IMR-90 (cell line): ENCODE results near the gene NXPH3. TPM values are rescaled to one million over a fixed set of nuclear protein-coding genes. Genes with fewer than 3 reads are reported as not detected.

Source experiments
- ATAC-seq: fragments of 200-7000 bp; cut with Tn5 transposase; 2 replicates; pipeline ENCODE4 v1.9.1; 2020; ENCODE audit warnings: low read depth, mild to moderate bottlenecking, moderate library complexity
- BruUV-seq: library from RNA; stranded (reverse); fragments of 400-500 nt; replicated peaks from 2 replicates; lab custom pipeline; 2021; lab: Mats Ljungman, UMichigan
- CTCF ChIA-PET: fragments of 300-600 bp; formaldehyde crosslinking; extraction: SDS; loops from one replicate; lab custom pipeline; 2021; ENCODE audit warnings: antibody characterized with exemption; lab: Yijun Ruan, JAX
- POLR2A ChIA-PET: fragments of 300-600 bp; sonication (Branson Sonifier 250); formaldehyde crosslinking; loops from one replicate; lab custom pipeline; 2022; ENCODE audit warnings: antibody characterized with exemption; ENCODE audit not compliant: unreplicated experiment; lab: Charles Lee
- DNase-seq: peaks from one replicate; pipeline ENCODE4 v3.0.0; 2013
- H2AFZ ChIP-seq: replicated peaks from 2 replicates; pipeline ENCODE3; 2013; ENCODE audit warnings: low read length, mild to moderate bottlenecking; ENCODE audit not compliant: poor library complexity
- H2AK5ac ChIP-seq: 2 replicates; pipeline ENCODE4 v1.6.1; 2013; ENCODE audit warnings: low read depth, low read length, inconsistent platforms
- H2AK9ac ChIP-seq: replicated peaks from 2 replicates; pipeline ENCODE3; 2013; ENCODE audit warnings: mild to moderate bottlenecking, low read depth, low read length, moderate library complexity; ENCODE audit not compliant: poor library complexity
- H2BK120ac ChIP-seq: 2 replicates; pipeline ENCODE4 v1.6.1; 2013; ENCODE audit warnings: low read depth, low read length, inconsistent platforms
- H2BK15ac ChIP-seq: 3 replicates; pipeline ENCODE4 v1.6.1; 2013; ENCODE audit warnings: low read depth, low read length, inconsistent platforms
- H2BK20ac ChIP-seq: 2 replicates; pipeline ENCODE4 v1.6.1; 2013; ENCODE audit warnings: low read depth, mild to moderate bottlenecking, inconsistent platforms, low read length, moderate library complexity
- H2BK5ac ChIP-seq: 2 replicates; pipeline ENCODE4 v1.6.1; 2013; ENCODE audit warnings: mild to moderate bottlenecking, low read depth, low read length, inconsistent platforms; ENCODE audit not compliant: poor library complexity, severe bottlenecking
- H3K14ac ChIP-seq: replicated peaks from 2 replicates; pipeline ENCODE4 v1.6.1; 2013; ENCODE audit warnings: low read depth, low read length, inconsistent platforms
- H3K18ac ChIP-seq: 2 replicates; pipeline ENCODE4 v1.6.1; 2013; ENCODE audit warnings: low read depth, low read length, control low read depth
- H3K23ac ChIP-seq: 2 replicates; pipeline ENCODE4 v1.6.1; 2013; ENCODE audit warnings: low read depth, low read length, inconsistent platforms
- H3K27ac ChIP-seq: 2 replicates; pipeline ENCODE4 v1.5.1; 2013; ENCODE audit warnings: mild to moderate bottlenecking, control low read depth, low read length; ENCODE audit not compliant: insufficient read depth
- H3K27me3 ChIP-seq: 2 replicates; pipeline ENCODE4 v1.6.1; 2013; ENCODE audit warnings: low read length; ENCODE audit not compliant: control insufficient read depth, insufficient read depth
- H3K36me3 ChIP-seq: 2 replicates; pipeline ENCODE4 v1.6.1; 2013; ENCODE audit warnings: low read length, mixed read lengths; ENCODE audit not compliant: control insufficient read depth, insufficient read depth
- H3K4ac ChIP-seq: 2 replicates; pipeline ENCODE4 v1.6.1; 2013; ENCODE audit warnings: low read depth, low read length, inconsistent platforms
- H3K4me1 ChIP-seq: 2 replicates; pipeline ENCODE4 v1.6.1; 2013; ENCODE audit warnings: low read length, mixed read lengths; ENCODE audit not compliant: control insufficient read depth, insufficient read depth
- H3K4me2 ChIP-seq: 2 replicates; pipeline ENCODE4 v1.6.1; 2013; ENCODE audit warnings: low read depth, mild to moderate bottlenecking, control low read depth, low read length, moderate library complexity
- H3K4me3 ChIP-seq: 2 replicates; pipeline ENCODE4 v1.5.1; 2013; ENCODE audit warnings: low read depth, mild to moderate bottlenecking, control low read depth, low read length, moderate library complexity; ENCODE audit not compliant: insufficient read depth
- H3K56ac ChIP-seq: 2 replicates; pipeline ENCODE4 v1.6.1; 2013; ENCODE audit warnings: low read length, inconsistent platforms; ENCODE audit not compliant: insufficient read depth; ENCODE audit errors: extremely low read depth
- H3K79me1 ChIP-seq, 2 experiments: 2 replicates each; pipeline ENCODE4 v1.6.1; 2013; ENCODE audit warnings: low read length in 2 of 2, inconsistent platforms in 1 of 2, low read depth in 1 of 2
- H3K9ac ChIP-seq: 2 replicates; pipeline ENCODE4 v1.6.1; 2013; ENCODE audit warnings: low read depth, low read length, control low read depth
- H3K9me1 ChIP-seq: 2 replicates; pipeline ENCODE4 v1.6.1; 2013; ENCODE audit warnings: low read length, inconsistent platforms; ENCODE audit not compliant: insufficient read depth
- H3K9me3 ChIP-seq: 2 replicates; pipeline ENCODE4 v1.6.1; 2013; ENCODE audit warnings: low read length; ENCODE audit not compliant: control insufficient read depth, insufficient read depth
- H4K20me1 ChIP-seq: 2 replicates; pipeline ENCODE4 v1.6.1; 2013; ENCODE audit warnings: low read length, inconsistent platforms; ENCODE audit not compliant: insufficient read depth
- H4K5ac ChIP-seq: 2 replicates; pipeline ENCODE4 v1.6.1; 2013; ENCODE audit warnings: mild to moderate bottlenecking, low read depth, low read length, control low read depth
- H4K8ac ChIP-seq, 2 experiments: 2 replicates each; pipeline ENCODE4 v1.6.1; 2013; ENCODE audit warnings: low read depth in 2 of 2, low read length in 2 of 2, control low read depth in 1 of 2, inconsistent platforms in 1 of 2
- H4K91ac ChIP-seq: 2 replicates; pipeline ENCODE4 v1.6.1; 2013; ENCODE audit warnings: low read depth, low read length, inconsistent platforms; ENCODE audit not compliant: insufficient read depth
- BHLHE40 ChIP-seq: fragments of 150-350 bp; IDR thresholded peaks from 2 replicates; pipeline ENCODE4 v1.6.1; 2016; ENCODE audit warnings: mild to moderate bottlenecking, low read depth, low read length
- CEBPB ChIP-seq: IDR thresholded peaks from 2 replicates; pipeline ENCODE4 v1.6.1; 2012; ENCODE audit warnings: low read depth, low read length, improper control_type of control experiment
- CHD1 ChIP-seq: IDR thresholded peaks from 2 replicates; pipeline ENCODE4 v1.6.1; 2012; ENCODE audit warnings: low read depth, low read length, improper control_type of control experiment
- FOS ChIP-seq: fragments of 150-350 bp; IDR thresholded peaks from 2 replicates; pipeline ENCODE4 v1.6.1; 2016; ENCODE audit warnings: low read depth, low read length
- MAFK ChIP-seq: IDR thresholded peaks from 2 replicates; pipeline ENCODE4 v1.6.1; 2012; ENCODE audit warnings: low read depth, low read length, improper control_type of control experiment
- MAZ ChIP-seq: IDR thresholded peaks from 2 replicates; pipeline ENCODE4 v1.6.1; 2012; ENCODE audit warnings: low read depth, mild to moderate bottlenecking, low read length, improper control_type of control experiment, moderate library complexity, borderline replicate concordance
- MXI1 ChIP-seq: IDR thresholded peaks from 2 replicates; pipeline ENCODE4 v1.6.1; 2012; ENCODE audit warnings: low read depth, mild to moderate bottlenecking, low read length, moderate library complexity, borderline replicate concordance
- NFE2L2 ChIP-seq: fragments of 150-350 bp; IDR thresholded peaks from 2 replicates; pipeline ENCODE4 v1.6.1; 2016; ENCODE audit warnings: low read depth, mild to moderate bottlenecking, low read length
- POLR2A ChIP-seq: IDR thresholded peaks from 2 replicates; pipeline ENCODE4 v1.6.1; 2012; ENCODE audit warnings: mild to moderate bottlenecking, low read depth, low read length
- RAD21 ChIP-seq: IDR thresholded peaks from 2 replicates; pipeline ENCODE4 v1.6.1; 2012; ENCODE audit warnings: low read length, improper control_type of control experiment
- RCOR1 ChIP-seq: IDR thresholded peaks from 2 replicates; pipeline ENCODE4 v1.6.1; 2012; ENCODE audit warnings: mild to moderate bottlenecking, low read length, improper control_type of control experiment; ENCODE audit not compliant: insufficient replicate concordance
- RFX5 ChIP-seq: IDR thresholded peaks from 2 replicates; pipeline ENCODE4 v1.8.0; 2012; ENCODE audit warnings: low read depth, mild to moderate bottlenecking, low read length, moderate library complexity
- SMC3 ChIP-seq: fragments of 150-350 bp; IDR thresholded peaks from 2 replicates; pipeline ENCODE4 v1.6.1; 2016; ENCODE audit warnings: low read depth, mild to moderate bottlenecking, antibody characterized with exemption, low read length, moderate library complexity
- WGBS, 2 experiments: methylation state at CpG; one replicate each; pipeline versions ENCODE4 v1.1.5 to v1.1.7; 2013; ENCODE audit warnings: missing lambda C conversion rate in 2 of 2; ENCODE audit not compliant: insufficient read length in 1 of 2; ENCODE audit errors: extremely low coverage in 2 of 2; 5-methylcytosine and 5-hydroxymethylcytosine counted together
- dilution Hi-C: fragments of 300-500 bp; cut with HindIII; formaldehyde crosslinking; loops from one replicate; pipeline ENCODE4 v1.14.3; 2018; ENCODE audit warnings: low sequenced_read_pairs; ENCODE audit not compliant: unreplicated experiment
- in situ Hi-C: fragments of 300-500 bp; cut with MboI; formaldehyde crosslinking; loops from 3 replicates; pipeline ENCODE4 v1.14.3; 2019; ENCODE audit warnings: low sequenced_read_pairs, inconsistent platforms, mixed read lengths
- intact Hi-C: fragments of 100-400 bp; cut with micrococcal nuclease; formaldehyde crosslinking; loops from 2 replicates; pipeline ENCODE4 v1.10.0; 2022
- polyA plus RNA-seq, 3 experiments: library from polyadenylated mRNA; depleted of rRNA; stranded (reverse); fragments of >200 nt; gene quantifications; 2 replicates each; pipeline ENCODE4 v1.2.3, GENCODE V29; 2012; ENCODE audit warnings: low replicate concordance in 1 of 3
- total RNA-seq: library from RNA; depleted of rRNA; stranded (reverse); fragments of >200 nt; gene quantifications from 2 replicates; pipeline ENCODE4 v1.2.3, GENCODE V29; 2012
- TF ChIP-seq, protein P1 (sequence below): fragments of 150-350 bp; IDR thresholded peaks from 2 replicates; pipeline ENCODE4 v1.6.1; 2017; ENCODE audit warnings: mild to moderate bottlenecking, antibody characterized with exemption, low read length, low read depth
- TF ChIP-seq, protein P2 (sequence below): conservative IDR thresholded peaks from 2 replicates; pipeline ENCODE4 v1.5.1; 2012; ENCODE audit warnings: mild to moderate bottlenecking, low read depth, low read length, improper control_type of control experiment
- TF ChIP-seq, protein P3 (sequence below): fragments of 150-350 bp; IDR thresholded peaks from 2 replicates; pipeline ENCODE4 v1.6.1; 2016; ENCODE audit warnings: low read depth, mild to moderate bottlenecking, low read length, moderate library complexity, borderline replicate concordance

NXPH3 gene
- total and polyA plus RNA-seq, 2 of the 4 experiments (the other 2 are of a cell fraction): 0.18 to 0.31 TPM

DNA sequence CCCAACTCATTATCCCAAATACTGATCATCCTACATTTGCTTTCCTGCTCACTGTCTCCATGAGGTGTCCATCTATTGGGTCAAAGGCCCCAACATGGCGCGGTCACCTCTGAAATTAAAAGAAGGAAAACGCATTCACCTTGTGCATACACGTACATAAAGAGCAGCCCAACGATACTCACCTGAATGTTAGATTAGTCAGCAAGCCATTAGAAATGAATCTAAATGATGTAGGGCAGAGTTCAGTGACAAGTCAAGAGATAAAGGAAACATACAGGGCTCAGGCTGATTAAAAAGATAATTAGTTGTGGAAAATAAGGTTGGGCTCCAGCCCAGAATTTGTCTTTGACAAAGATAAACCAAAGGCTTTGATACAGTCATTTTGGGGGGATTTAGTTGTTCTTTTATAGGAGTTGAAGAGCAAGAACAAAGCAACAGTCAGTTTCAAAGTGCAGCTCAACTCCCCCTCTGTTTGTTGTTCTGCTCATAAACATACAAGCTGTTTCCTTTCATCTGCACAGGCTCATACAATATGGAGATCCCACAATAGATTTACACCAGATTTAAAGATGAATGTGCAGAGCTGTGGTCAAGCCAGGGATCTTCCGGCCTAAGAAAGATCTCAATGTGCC is 21.1 kb downstream of the NXPH3 start:
- Histone ChIP-seq H4K8ac (no peak overlapping the region), H3K27me3 (no peaks in the 10 kb centered on the region), H2BK5ac (no peak overlapping the region), H3K56ac (no peak overlapping the region), H4K5ac (no peak overlapping the region), H3K9me1 (peaks cover 2% of the 10 kb centered on the region; the same call in 1 of the 2 replicates), H2AK5ac (no peak overlapping the region), H3K27ac (no peak overlapping the region), H3K14ac (no peak overlapping the region), H3K23ac (no peak overlapping the region), H3K4ac (no peak overlapping the region), H3K4me3 (no peak overlapping the region), H3K9ac (no peak overlapping the region), H4K20me1 (no peaks in the 10 kb centered on the region), H3K4me2 (no peak overlapping the region), H3K36me3 (peaks cover 24% of the 10 kb centered on the region), H2BK20ac (no peak overlapping the region), H3K4me1 (peaks cover 6% of the 10 kb centered on the region), H4K91ac (no peak overlapping the region), H2BK120ac (no peak overlapping the region), H3K79me1 (peaks cover 0 to 11% of the 10 kb centered on the region in 2 experiments; a peak in 1 of 4 replicates), H3K9me3 (no peaks in the 10 kb centered on the region), H2AK9ac (no peak overlapping the region), H2BK15ac (no peak overlapping the region), H2AFZ (no peak overlapping the region), H3K18ac (no peak overlapping the region)
- POLR2A ChIA-PET: no interaction called here
- CTCF ChIA-PET: interaction anchor here (0.5 to 1.1 kb wide), 2 partner anchors 11 to 96 kb away, joined by 4 read pairs; no protein-coding TSS in a partner anchor
- DNase-seq: no peak
- 100% methylated on average over 1 of the region's 6 CpGs; no CpG with 5 or more reads in 1 of the 2 experiments for WGBS, 2 experiments
- dilution Hi-C loops (no loop called here), in situ Hi-C loops (no loop called here), intact Hi-C loops (no loop called here)
- no TSS peak for BruUV-seq
- no peak for ATAC-seq
- no peak for TF ChIP-seq POLR2A
- TF ChIP-seq RAD21: no peak
- no peak for TF ChIP-seq NFE2L2
- no peak for TF ChIP-seq FOS
- TF ChIP-seq RFX5: no peak
- TF ChIP-seq, protein P1, sequence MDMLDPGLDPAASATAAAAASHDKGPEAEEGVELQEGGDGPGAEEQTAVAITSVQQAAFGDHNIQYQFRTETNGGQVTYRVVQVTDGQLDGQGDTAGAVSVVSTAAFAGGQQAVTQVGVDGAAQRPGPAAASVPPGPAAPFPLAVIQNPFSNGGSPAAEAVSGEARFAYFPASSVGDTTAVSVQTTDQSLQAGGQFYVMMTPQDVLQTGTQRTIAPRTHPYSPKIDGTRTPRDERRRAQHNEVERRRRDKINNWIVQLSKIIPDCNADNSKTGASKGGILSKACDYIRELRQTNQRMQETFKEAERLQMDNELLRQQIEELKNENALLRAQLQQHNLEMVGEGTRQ: no peak
- no peak for TF ChIP-seq MAFK
- TF ChIP-seq, protein P2, sequence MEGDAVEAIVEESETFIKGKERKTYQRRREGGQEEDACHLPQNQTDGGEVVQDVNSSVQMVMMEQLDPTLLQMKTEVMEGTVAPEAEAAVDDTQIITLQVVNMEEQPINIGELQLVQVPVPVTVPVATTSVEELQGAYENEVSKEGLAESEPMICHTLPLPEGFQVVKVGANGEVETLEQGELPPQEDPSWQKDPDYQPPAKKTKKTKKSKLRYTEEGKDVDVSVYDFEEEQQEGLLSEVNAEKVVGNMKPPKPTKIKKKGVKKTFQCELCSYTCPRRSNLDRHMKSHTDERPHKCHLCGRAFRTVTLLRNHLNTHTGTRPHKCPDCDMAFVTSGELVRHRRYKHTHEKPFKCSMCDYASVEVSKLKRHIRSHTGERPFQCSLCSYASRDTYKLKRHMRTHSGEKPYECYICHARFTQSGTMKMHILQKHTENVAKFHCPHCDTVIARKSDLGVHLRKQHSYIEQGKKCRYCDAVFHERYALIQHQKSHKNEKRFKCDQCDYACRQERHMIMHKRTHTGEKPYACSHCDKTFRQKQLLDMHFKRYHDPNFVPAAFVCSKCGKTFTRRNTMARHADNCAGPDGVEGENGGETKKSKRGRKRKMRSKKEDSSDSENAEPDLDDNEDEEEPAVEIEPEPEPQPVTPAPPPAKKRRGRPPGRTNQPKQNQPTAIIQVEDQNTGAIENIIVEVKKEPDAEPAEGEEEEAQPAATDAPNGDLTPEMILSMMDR: no peak
- TF ChIP-seq SMC3: no peak
- TF ChIP-seq BHLHE40: no peak
- TF ChIP-seq MXI1: no peak
- no peak for TF ChIP-seq RCOR1
- TF ChIP-seq, protein P3, sequence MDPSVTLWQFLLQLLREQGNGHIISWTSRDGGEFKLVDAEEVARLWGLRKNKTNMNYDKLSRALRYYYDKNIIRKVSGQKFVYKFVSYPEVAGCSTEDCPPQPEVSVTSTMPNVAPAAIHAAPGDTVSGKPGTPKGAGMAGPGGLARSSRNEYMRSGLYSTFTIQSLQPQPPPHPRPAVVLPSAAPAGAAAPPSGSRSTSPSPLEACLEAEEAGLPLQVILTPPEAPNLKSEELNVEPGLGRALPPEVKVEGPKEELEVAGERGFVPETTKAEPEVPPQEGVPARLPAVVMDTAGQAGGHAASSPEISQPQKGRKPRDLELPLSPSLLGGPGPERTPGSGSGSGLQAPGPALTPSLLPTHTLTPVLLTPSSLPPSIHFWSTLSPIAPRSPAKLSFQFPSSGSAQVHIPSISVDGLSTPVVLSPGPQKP: no peak
- no peak for TF ChIP-seq MAZ
- no peak for TF ChIP-seq CEBPB
- TF ChIP-seq CHD1: no peak
